ENCODE results near the gene DSCAML1.

DSCAML1 gene

GRCh38 chr11:117658809-117659208, 138.2 kb downstream of the DSCAML1 start:
- no peak for DNase-seq (ENCODE audit: low read depth)

- DNase-seq (ENCODE audit: low read depth): no peak
Measured at GRCh38 chr11:117657794-117658193, 139.2 kb downstream of the DSCAML1 start.

- DNase-seq (ENCODE audit: low read depth): no peak
Measured at GRCh38 chr11:117654281-117655255, 142.4 kb downstream of the DSCAML1 start.

GRCh38 chr11:117652521-117652920, 144.5 kb downstream of the DSCAML1 start:
- no peak for DNase-seq (ENCODE audit: low read depth)

- DNase-seq (ENCODE audit: low read depth): no peak
Measured at GRCh38 chr11:117649296-117650055, 147.5 kb downstream of the DSCAML1 start.

GRCh38 chr11:117647872-117648271, 149.1 kb downstream of the DSCAML1 start:
- DNase-seq (ENCODE audit: low read depth): no peak

GRCh38 chr11:117647207-117647606, 149.8 kb downstream of the DSCAML1 start:
- DNase-seq (ENCODE audit: low read depth): no peak

- DNase-seq (ENCODE audit: low read depth): no peak
Measured at GRCh38 chr11:117646411-117646810, 150.6 kb downstream of the DSCAML1 start.

GRCh38 chr11:117644403-117645155, 152.4 kb downstream of the DSCAML1 start:
- no peak for DNase-seq (ENCODE audit: low read depth)

- DNase-seq (ENCODE audit: low read depth): no peak
Measured at GRCh38 chr11:117643606-117644300, 153.3 kb downstream of the DSCAML1 start.

- DNase-seq (ENCODE audit: low read depth): no peak
Measured at GRCh38 chr11:117642835-117643234, 154.2 kb downstream of the DSCAML1 start.

- no peak for DNase-seq (ENCODE audit: low read depth)
Measured at GRCh38 chr11:117642396-117642795, 154.6 kb downstream of the DSCAML1 start.

- no peak for DNase-seq (ENCODE audit: low read depth)
Measured at GRCh38 chr11:117641008-117641915, 155.8 kb downstream of the DSCAML1 start.

- DNase-seq (ENCODE audit: low read depth): no peak
Measured at GRCh38 chr11:117640041-117640440, 157.0 kb downstream of the DSCAML1 start.

- DNase-seq (ENCODE audit: low read depth): no peak
Measured at GRCh38 chr11:117639601-117640000, 157.4 kb downstream of the DSCAML1 start.

GRCh38 chr11:117638911-117639543, 158.0 kb downstream of the DSCAML1 start:
- no peak for DNase-seq (ENCODE audit: low read depth)

- DNase-seq (ENCODE audit: low read depth): no peak
Measured at GRCh38 chr11:117634756-117635603, 162.0 kb downstream of the DSCAML1 start.

- no peak for DNase-seq (ENCODE audit: low read depth)
Measured at GRCh38 chr11:117633976-117634755, 162.8 kb downstream of the DSCAML1 start.

Data from stimulated activated CD8-positive, alpha-beta memory T cell treated with anti-CD3 and anti-CD28 coated beads, Interleukin-12 subunit alpha, Interleukin-12 subunit beta, amount 100 ng/mL, for 4 hours (primary cell).